Measurements from ENCODE around the gene SSH3. TPM values are rescaled to one million over a fixed set of nuclear protein-coding genes. Genes with fewer than 3 reads are reported as not detected.

SSH3 gene
- total and polyA plus RNA-seq, 2 of the 8 experiments (the other 6 are each of a cell fraction or from before 2014, with no cell fraction given), result 16.9 to 19.8 TPM

DNA sequence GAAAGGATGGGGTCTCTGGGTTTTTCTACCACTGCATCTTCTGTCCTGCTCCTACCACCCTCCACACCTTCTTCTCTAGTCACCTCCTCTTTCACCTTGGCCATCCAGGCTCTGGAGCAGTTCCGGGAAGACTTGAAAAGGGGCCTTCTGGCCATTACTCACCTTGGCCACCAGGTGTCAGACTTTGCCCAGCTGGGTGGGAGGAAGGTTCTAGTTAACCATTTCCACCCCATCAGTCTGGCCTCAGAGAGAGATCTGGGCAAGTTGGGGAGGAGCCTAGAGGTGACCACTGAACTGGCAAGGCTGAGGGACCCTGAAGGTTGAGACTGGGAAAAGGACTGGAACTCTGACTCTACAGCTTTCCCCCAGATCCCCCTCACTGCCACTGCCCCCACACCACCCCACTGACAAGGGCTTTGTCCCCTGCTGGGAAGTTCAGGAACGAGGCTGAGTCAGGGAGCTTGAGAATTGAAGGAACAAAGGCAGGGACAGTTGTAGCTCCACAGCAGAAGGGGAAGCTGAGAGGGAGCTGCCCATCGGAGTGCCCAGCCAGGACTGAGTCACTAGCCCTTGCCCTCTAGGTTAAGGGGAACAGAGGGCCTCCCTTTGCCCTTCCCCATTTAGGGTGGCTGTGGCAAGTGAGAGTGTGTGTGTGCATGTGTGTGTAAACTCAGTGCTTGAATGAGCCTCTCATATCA lies 53.7 kb downstream of the SSH3 start (continued):
- no peak for TF ChIP-seq SUZ12 (IDR thresholded peaks at IDR 0.05; ENCODE audit: low read length)
- no peak for TF ChIP-seq SAP30 (IDR thresholded peaks at IDR 0.05; ENCODE audit: insufficient read depth, insufficient replicate concordance, low read length)
- peak; percentile 43 for TF ChIP-seq TAF7 (optimal IDR thresholded peaks at IDR 0.05; ENCODE audit: borderline replicate concordance, low read depth, low read length)
- TF ChIP-seq GABPA (IDR thresholded peaks at IDR 0.05; ENCODE audit: borderline replicate concordance, insufficient read depth, low read length), result peak; percentile 63; the same call in 1 of the 2 replicates
- TF ChIP-seq, protein P1, sequence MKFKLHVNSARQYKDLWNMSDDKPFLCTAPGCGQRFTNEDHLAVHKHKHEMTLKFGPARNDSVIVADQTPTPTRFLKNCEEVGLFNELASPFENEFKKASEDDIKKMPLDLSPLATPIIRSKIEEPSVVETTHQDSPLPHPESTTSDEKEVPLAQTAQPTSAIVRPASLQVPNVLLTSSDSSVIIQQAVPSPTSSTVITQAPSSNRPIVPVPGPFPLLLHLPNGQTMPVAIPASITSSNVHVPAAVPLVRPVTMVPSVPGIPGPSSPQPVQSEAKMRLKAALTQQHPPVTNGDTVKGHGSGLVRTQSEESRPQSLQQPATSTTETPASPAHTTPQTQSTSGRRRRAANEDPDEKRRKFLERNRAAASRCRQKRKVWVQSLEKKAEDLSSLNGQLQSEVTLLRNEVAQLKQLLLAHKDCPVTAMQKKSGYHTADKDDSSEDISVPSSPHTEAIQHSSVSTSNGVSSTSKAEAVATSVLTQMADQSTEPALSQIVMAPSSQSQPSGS (IDR thresholded peaks at IDR 0.05; ENCODE audit: low read length), result no peak
- TF ChIP-seq BCL11A (IDR thresholded peaks at IDR 0.05; ENCODE audit: low read depth in 2 of 2, low read length in 2 of 2), result no peak
- TF ChIP-seq, protein P2, sequence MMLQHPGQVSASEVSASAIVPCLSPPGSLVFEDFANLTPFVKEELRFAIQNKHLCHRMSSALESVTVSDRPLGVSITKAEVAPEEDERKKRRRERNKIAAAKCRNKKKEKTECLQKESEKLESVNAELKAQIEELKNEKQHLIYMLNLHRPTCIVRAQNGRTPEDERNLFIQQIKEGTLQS (IDR thresholded peaks at IDR 0.05; ENCODE audit: insufficient read depth, low read depth, low read length), result no peak
- peak; percentile 54; the same call in 1 of the 2 replicates for TF ChIP-seq TCF12 (IDR thresholded peaks at IDR 0.05; ENCODE audit: low read depth, low read length)
- peak; percentile 51; the same call in 1 of the 2 replicates for TF ChIP-seq YY1 (IDR thresholded peaks at IDR 0.05; ENCODE audit: low read depth, low read length)
- peak; percentile 97 to 99 for TF ChIP-seq RAD21 (IDR thresholded peaks at IDR 0.05 in 1 of 2, conservative IDR thresholded peaks at IDR 0.05 in 1 of 2; ENCODE audit: low read depth in 2 of 2, low read length in 2 of 2)
- no peak for TF ChIP-seq NANOG (IDR thresholded peaks at IDR 0.05; ENCODE audit: insufficient read depth, low read depth, low read length, poor library complexity, severe bottlenecking)
- TF ChIP-seq SP4 (IDR thresholded peaks at IDR 0.05; ENCODE audit: low read length), result 0 out of 2 replicates have a peak, but pooled peaks have one; percentile 59
- TF ChIP-seq SIRT6 (IDR thresholded peaks at IDR 0.05; ENCODE audit: low read length), result no peak
